HG03175 (cell line): ENCODE measurements around the gene ITPR3.

Experiments used
- ATAC-seq: cut with Tn5 transposase; IDR thresholded peaks from one replicate; pipeline ENCODE4 v1.9.1; 2021; ENCODE audit warnings: mild to moderate bottlenecking, moderate library complexity; ENCODE audit not compliant: unreplicated experiment

The ITPR3 gene

GRCh38 chr6:33620856-33621710 lies at the start of gene ITPR3:
ITPR3 (plus strand) TSS chr6:33621322; CDS start chr6:33621603, 281 bp downstream.
- peak; percentile 84 for ATAC-seq

GRCh38 chr6:33571637-33572316 lies 49.3 kb upstream of the ITPR3 start:
- no peak for ATAC-seq

- ATAC-seq, result no peak
These were observed 45.9 kb upstream of the ITPR3 start for GRCh38 chr6:33575211-33575610.

GRCh38 chr6:33576668-33577067 lies 44.5 kb upstream of the ITPR3 start:
- ATAC-seq, result no peak

GRCh38 chr6:33577106-33577535 lies 44.0 kb upstream of the ITPR3 start:
- ATAC-seq, result no peak

- no peak for ATAC-seq
These were observed 43.4 kb upstream of the ITPR3 start for GRCh38 chr6:33577718-33578117.

- ATAC-seq, result no peak
These were observed 43.0 kb upstream of the ITPR3 start for GRCh38 chr6:33578164-33578563.

- ATAC-seq, result no peak
These were observed 42.5 kb upstream of the ITPR3 start for GRCh38 chr6:33578588-33579011.

GRCh38 chr6:33579828-33580714 lies 41.1 kb upstream of the ITPR3 start, which contains the start of gene BAK1:
BAK1 (minus strand) TSS chr6:33580276; CDS start chr6:33577604, 2,672 bp downstream.
- peak; percentile 84 for ATAC-seq

GRCh38 chr6:33581186-33581585 lies 39.9 kb upstream of the ITPR3 start:
- no peak for ATAC-seq

GRCh38 chr6:33583591-33584155 lies 37.4 kb upstream of the ITPR3 start:
- ATAC-seq, result no peak

GRCh38 chr6:33584700-33585402 lies 36.3 kb upstream of the ITPR3 start:
- no peak for ATAC-seq

- peak; percentile 54 for ATAC-seq
These were observed 35.6 kb upstream of the ITPR3 start for GRCh38 chr6:33585403-33586107.

- no peak for ATAC-seq
These were observed 34.9 kb upstream of the ITPR3 start for GRCh38 chr6:33586108-33586640.

- no peak for ATAC-seq
These were observed 33.6 kb upstream of the ITPR3 start for GRCh38 chr6:33587529-33587928.

GRCh38 chr6:33588894-33589293 lies 32.2 kb upstream of the ITPR3 start:
- no peak for ATAC-seq

GRCh38 chr6:33589392-33589730 lies 31.8 kb upstream of the ITPR3 start:
- no peak for ATAC-seq

GRCh38 chr6:33589731-33590530 lies 31.2 kb upstream of the ITPR3 start:
- no peak for ATAC-seq
